ENCODE data around the gene DTX3. TPM values are rescaled to one million over a fixed set of nuclear protein-coding genes. Genes with fewer than 3 reads are reported as not detected.

Gene DTX3
- total RNA-seq, 4 donors from 2014 or later, result 3.5 to 13.8 (median 6.8) TPM

DNA sequence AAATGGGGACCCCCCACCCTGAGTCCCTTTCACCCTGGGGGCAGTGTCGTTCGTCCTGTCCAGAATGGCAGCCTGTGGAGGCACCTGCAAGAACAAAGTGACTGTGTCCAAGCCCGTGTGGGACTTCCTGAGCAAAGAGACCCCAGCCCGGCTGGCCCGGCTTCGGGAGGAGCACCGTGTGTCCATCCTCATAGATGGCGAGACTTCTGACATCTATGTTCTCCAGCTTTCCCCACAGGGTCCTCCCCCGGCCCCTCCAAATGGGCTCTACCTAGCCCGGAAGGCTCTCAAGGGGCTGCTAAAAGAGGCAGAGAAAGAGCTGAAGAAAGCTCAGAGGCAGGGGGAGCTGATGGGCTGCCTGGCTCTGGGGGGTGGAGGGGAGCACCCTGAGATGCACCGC is 2.2 kb downstream of the DTX3 start:
- intact Hi-C loops (cut with DNase I; ENCODE audit: low total_unique reads) (no loop called here), in situ Hi-C loops (cut with MboI; ENCODE audit: low sequenced_read_pairs in 4 of 4) (no loop called here)
- no peak for ATAC-seq
- Histone ChIP-seq H3K27me3 (peaks cover 24 to 54% (median 45%) of the 10 kb centered on the region in 3 donors), H3K9me3 (no peaks in the 10 kb centered on the region), H3K36me3 (peaks cover 0 to 3% of the 10 kb centered on the region in 2 donors), H3K27ac (peak overlapping the region in 1 of 4 donors; percentile 31), H3K4me1 (peaks cover 0 to 16% of the 10 kb centered on the region in 2 donors), H3K4me3 (no peak overlapping the region)
- TF ChIP-seq POLR2A (IDR thresholded peaks at IDR 0.05) (no peak), CTCF (IDR thresholded peaks at IDR 0.05 in 4 of 5, conservative IDR thresholded peaks at IDR 0.05 in 1 of 5) (no peak)
- DNase-seq, result no peak

DNA sequence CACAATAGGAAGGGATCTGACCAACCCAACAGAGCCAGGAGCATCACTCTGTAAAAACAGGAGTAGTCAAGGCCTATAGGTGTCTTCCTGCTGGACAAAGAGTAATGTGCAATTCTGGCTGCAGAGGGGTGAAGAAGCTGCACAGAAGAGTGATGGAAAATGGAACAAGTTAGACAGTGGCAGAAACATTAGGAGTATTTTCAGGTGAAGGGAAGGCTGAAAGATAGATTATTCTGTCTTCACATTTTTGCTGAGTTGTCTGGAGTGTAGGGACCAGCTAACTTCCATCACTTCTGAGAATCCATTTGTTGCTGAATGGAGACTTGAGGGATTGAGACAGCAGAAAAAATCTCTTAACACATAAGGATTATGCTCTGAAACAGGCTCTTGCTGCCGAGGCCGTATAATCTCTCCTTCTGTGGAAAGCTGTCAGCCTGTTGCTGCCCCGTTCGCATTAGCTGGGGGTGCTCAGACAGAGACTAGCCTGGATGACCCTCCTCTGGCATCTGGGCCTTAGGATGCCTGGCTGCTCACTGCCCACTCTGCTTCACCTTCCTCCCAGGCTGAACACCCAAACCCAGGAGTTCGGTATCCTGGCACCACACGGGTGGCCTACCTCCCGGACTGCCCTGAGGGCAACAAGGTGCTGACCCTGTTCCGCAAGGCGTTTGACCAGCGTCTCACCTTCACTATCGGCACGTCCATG is 3.5 kb downstream of the DTX3 start:
- Histone ChIP-seq H3K27me3 (peaks cover 28 to 66% (median 56%) of the 10 kb centered on the region in 3 donors), H3K4me1 (peaks cover 0 to 18% of the 10 kb centered on the region in 2 donors), H3K9me3 (no peaks in the 10 kb centered on the region), H3K27ac (peak overlapping the region in 1 of 4 donors; percentile 76), H3K4me3 (no peak overlapping the region), H3K36me3 (no peaks in the 10 kb centered on the region)
- in situ Hi-C loops (cut with MboI; ENCODE audit: low sequenced_read_pairs in 4 of 4) (no loop called here), intact Hi-C loops (cut with DNase I; ENCODE audit: low total_unique reads) (no loop called here)
- ATAC-seq (no peak), DNase-seq (no peak)
- TF ChIP-seq POLR2A (IDR thresholded peaks at IDR 0.05) (no peak), CTCF (IDR thresholded peaks at IDR 0.05 in 4 of 5, conservative IDR thresholded peaks at IDR 0.05 in 1 of 5) (no peak)

- H3K9me3 ChIP-seq, result no peaks in the 10 kb centered on the region
Observed at GRCh38 chr12:57609101-57609780, 4.6 kb downstream of the DTX3 start.

GRCh38 chr12:57609781-57610553 is 5.3 kb downstream of the DTX3 start:
- intact Hi-C loops (cut with DNase I; ENCODE audit: low total_unique reads) (no loop called here), in situ Hi-C loops (cut with MboI; ENCODE audit: low sequenced_read_pairs in 4 of 4) (no loop called here)
- no peak for TF ChIP-seq POLR2A (IDR thresholded peaks at IDR 0.05)
- TF ChIP-seq CTCF (IDR thresholded peaks at IDR 0.05 in 4 of 5, conservative IDR thresholded peaks at IDR 0.05 in 1 of 5), result no peak
- Histone ChIP-seq H3K27ac (peak overlapping the region; percentile 58 to 76 (median 72)), H3K27me3 (peaks cover 29 to 66% (median 58%) of the 10 kb centered on the region in 3 donors), H3K36me3 (no peaks in the 10 kb centered on the region), H3K4me1 (peaks cover 0 to 18% of the 10 kb centered on the region in 2 donors), H3K9me3 (no peaks in the 10 kb centered on the region), H3K4me3 (peak overlapping the region; percentile 54 to 65 (median 60))
- DNase-seq (no peak), ATAC-seq (no peak)

More at GRCh38 chr12:57609101-57609780, 4.6 kb downstream of the DTX3 start:
- in situ Hi-C loops (cut with MboI; ENCODE audit: low sequenced_read_pairs in 4 of 4) (no loop called here), intact Hi-C loops (cut with DNase I; ENCODE audit: low total_unique reads) (no loop called here)
- Histone ChIP-seq H3K27me3 (peaks cover 31 to 68% (median 65%) of the 10 kb centered on the region in 3 donors), H3K36me3 (no peaks in the 10 kb centered on the region), H3K4me3 (peak overlapping the region in 1 of 4 donors; percentile 59), H3K4me1 (peaks cover 0 to 18% of the 10 kb centered on the region in 2 donors), H3K27ac (peak overlapping the region; percentile 58 to 76 (median 72))
- DNase-seq (peak in 1 of 2 donors; percentile 7), ATAC-seq (no peak)
- no peak for TF ChIP-seq POLR2A (IDR thresholded peaks at IDR 0.05)
- no peak for TF ChIP-seq CTCF (IDR thresholded peaks at IDR 0.05 in 4 of 5, conservative IDR thresholded peaks at IDR 0.05 in 1 of 5)

Data from gastrocnemius medialis (tissue), 4 donors.